Left renal pelvis (tissue), 4 donors: ENCODE measurements around the gene NAA11. TPM values are rescaled to one million over a fixed set of nuclear protein-coding genes. Genes with fewer than 3 reads are reported as not detected.
A peak's percentile ranks its signal among the peaks of the same experiment; 100 is the strongest.

Experiments used
- DNase-seq, 4 donors: peaks; one replicate each; pipeline ENCODE4 v3.0.0-alpha.2; 2013; ENCODE audit warnings: low read depth in 4 of 4, low spot score in 3 of 4
- polyA plus RNA-seq, 4 donors: library from polyadenylated mRNA; unstranded; fragments of 120-200 nt; gene quantifications; one replicate each; pipeline ENCODE4 v1.2.1, GENCODE V29; 2013; ENCODE audit not compliant: insufficient read length in 4 of 4

NAA11 gene
- not detected for polyA plus RNA-seq

DNA sequence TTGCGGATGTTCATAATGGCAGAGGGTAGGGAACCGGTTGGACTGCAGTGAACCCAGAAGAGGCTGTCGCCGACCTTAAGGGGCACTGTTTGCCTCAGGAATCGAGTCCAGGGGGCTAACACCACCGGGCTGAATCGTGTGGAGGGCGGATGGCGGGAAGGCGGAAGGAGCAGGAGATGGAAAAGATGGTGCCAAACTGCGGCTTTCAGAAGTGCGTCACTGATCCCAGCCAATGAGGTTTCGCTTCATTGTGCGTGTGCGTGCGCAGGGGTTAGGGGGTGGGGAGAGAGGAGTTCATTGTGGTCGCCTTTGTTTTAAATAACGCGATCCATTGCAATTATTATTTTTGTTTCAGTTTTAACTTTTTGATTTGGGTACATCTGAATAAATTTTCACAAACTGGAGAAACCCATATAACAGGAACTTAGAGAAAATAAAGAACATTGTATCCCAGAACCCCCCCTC, at the start of gene NAA11:
Gene NAA11 (minus strand): TSS at position 198 of the 465 bp plus-strand sequence. CDS start 184 bp downstream, at position 14.
- no peak for DNase-seq

- no peak for DNase-seq
Measured at GRCh38 chr4:79370026-79370425, 44.2 kb upstream of the NAA11 start.

DNA sequence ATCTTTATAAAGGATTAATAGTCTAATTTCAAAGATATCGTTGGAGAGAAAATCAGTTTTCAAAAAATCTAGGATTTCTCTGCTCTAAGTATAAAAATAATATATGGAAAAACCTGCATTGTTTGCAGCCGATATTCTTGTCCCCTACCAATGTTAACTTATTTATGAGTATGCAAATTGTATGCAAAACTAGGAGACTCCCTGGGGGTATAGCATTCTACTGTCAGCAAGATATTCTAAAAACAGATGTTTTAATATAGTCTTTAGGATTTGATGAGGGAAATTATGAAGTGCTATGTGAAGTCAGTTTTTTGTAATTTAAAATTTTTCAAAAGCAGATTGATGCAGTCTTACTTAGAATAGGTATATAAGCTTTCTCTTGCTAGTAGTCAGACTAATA, 41.2 kb upstream of the NAA11 start:
- no peak for DNase-seq

DNA sequence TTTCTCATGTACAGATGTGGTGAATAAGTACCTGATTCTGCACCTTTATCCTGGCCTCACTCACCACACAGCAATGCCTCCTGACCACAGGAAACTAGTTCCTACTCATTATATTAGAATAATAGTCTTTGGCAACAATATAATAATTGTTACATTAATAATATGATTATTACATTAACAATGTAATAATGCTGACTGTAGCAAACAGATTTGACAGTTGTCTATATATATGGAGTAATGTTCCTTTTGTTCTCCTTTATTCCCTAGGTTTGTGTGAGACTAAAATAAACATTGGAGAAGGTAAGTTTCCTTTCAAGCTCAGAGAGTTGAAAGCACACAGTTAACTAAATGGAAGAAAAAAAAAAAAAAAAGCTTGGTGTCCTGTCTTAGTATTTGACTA, 40.6 kb upstream of the NAA11 start:
- no peak for DNase-seq

DNA sequence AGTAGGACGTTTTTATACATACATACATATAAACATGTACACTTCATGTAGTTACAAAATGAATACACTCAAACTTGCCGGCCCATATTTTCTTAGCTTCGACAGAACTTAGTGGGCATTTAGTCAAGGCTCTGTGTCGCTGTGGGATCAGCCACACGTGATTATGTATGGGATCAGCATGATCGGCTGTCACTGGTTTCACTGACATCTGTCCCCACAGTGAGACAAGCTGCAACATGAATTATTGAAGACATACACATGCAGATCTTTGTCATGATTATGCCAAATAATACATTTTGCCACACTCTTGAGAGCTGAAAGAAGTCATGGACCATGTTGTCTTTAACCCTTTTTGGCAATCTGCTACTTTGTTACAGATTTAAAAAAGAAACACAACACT, 38.2 kb upstream of the NAA11 start:
- DNase-seq: no peak

DNA sequence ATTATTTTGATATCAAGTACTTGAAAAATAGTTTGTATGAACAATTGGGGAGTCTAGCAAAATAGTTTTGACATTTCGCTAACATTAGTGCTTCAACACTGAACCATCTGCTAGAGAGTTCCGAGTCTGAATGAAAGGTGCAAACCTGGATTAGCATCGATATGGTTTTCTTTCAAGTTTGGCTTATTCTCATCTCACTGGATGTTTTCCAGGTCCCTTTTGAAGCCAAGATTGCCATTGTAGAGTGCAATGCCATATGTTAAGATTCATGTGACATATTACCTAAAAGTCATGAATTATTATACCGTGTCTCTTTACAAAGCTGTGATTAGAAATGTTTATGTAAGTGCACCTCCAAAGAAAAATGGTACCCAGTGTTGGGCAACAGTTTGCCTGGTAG, 36.8 kb upstream of the NAA11 start:
- no peak for DNase-seq

DNA sequence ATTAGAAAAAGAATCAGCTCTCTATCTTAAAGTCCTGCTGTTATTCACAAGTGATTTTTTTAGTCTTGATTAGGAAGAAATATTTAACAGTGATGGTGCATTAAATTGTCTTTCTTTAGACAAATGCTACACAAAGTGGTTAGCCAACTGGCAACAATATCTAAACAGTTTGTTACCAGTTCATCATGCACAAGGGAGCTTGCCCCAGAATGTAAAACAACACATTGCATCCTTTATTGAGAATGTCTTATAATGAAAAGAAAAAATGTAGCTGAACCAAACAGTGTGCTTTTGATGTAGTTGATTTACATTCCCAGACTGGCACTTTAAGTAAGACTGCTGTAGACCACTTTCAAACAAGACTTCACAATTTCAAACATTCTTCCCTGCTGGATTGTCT, 34.1 kb upstream of the NAA11 start:
- no peak for DNase-seq

- DNase-seq: no peak
Measured at GRCh38 chr4:79358438-79358837, 32.6 kb upstream of the NAA11 start.

DNA sequence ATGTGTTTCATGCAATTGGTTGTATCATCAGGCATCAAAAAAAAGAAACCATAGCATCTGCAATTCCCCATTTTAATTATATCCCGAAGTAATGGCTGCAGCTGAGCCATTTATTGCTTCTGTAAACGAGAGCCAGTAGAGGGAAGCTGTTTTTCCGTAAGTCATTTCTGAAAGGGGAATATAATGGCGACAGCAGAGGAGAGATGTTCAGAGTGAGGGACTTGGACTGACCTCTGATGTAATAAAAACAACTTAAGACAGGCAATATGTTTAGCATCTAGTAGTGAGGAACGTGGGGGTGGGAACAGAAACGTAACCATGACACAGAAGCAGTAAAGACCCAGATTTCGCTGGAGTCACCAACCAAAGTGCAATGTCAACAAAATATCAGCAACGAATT, 31.5 kb upstream of the NAA11 start:
- no peak for DNase-seq

- DNase-seq: no peak
Measured at GRCh38 chr4:79353075-79353474, 27.2 kb upstream of the NAA11 start.

DNA sequence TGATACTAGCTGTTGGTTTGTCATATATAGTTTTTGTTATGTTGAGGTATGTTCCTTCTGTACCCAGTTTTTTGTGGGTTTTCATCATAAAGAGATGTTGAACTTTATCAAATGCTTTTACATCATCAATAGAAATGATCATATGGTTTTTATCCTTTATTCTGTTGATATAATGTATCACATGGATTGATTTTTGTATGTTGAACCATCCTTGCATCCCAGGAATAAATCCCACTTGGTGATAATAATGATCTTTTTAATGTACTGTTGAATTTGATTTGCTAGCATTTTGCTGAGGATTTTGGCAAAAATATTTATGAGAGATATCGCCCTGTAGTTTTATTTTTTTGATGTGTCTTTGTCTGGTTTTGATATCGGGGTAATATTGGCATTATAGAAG, 22.5 kb upstream of the NAA11 start:
- DNase-seq: no peak

DNA sequence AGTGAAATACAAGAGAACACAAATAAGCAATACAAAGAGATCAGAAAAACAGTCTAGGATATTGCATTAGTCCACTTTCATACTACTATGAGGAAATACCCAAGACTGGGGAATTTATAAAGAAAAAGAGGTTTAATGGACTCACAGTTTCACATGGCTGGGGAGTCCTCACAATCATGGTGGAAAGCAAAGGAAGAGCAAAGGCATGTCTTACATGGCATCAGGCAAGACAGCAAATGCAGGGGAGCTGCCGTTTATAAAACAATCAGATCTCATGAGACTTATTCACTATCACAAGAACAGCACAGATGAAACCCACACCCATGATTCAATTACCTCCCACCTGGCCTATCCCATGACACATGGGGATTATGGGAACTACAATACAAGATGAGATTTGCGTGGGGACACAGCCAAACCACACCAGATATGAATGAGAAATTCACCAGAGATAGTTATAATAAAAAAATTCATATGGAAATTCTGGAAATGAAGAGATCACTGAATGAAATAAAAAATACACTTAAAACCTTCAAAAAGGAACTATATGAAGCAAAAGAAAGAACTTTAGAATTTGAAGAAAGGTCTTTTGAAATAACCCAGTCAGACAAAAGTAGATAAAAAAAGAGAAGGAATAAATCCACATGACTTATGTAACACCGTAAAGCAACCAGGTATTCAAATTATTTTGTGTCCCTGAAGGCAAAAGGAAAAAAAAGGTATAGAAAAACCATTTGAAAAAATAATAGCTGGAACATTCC, 16.2 kb upstream of the NAA11 start:
- no peak for DNase-seq

DNA sequence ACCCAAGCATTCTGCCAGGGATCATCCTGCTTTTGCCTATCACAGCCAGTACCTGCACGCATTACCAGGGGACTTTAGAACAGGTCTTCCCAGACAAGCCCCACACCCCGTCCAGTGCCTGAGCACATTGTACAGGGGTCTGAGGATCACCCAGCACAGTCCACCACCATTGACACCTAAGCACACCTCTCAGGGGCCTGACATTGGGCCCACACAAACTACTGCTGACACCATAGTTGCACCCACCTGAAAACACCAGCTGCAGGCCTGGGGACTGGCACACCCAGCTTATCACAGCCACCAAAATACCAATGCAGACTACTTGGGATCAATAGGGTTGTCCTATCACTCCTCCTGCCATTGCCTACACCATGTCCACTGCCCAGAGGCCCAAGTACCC, 14.7 kb upstream of the NAA11 start:
- no peak for DNase-seq

DNA sequence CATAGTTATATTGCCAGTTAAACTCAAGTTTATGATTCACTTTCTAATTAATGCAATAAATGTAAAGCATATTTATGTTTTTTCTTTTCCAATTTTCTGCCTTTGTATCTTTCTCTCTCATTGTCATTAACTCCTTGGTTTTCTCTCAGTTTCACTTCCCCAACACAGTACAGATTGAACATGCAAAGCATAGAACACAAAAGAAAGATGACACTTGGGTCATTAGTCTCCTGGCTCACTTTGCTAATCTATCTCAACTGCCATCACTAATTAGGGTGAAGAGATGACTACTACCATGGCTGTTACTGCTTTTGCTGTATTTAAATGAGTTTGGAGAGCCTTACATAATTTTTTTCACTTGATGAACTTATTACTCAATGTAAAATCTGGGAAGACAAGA, 12.3 kb upstream of the NAA11 start:
- no peak for DNase-seq

GRCh38 chr4:79334783-79335182, 8.9 kb upstream of the NAA11 start:
- no peak for DNase-seq

DNA sequence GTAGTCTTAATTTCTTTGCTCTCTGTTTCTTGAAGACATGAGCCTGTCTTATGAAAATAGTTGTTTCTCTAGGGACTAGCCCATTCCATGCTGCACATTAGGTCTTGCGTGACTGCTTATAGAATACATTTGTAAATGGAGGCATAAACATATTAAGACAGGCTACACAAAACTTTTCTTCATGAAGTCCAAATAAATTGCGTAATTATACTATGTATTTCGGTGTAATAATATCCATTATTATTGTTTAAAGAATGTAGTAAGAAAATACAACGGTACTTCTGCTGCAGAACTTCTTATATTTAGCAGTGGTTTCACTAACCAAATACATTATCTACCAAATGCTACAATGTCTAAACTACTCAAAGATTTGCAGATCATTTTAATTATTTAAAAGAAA, 8.5 kb upstream of the NAA11 start:
- no peak for DNase-seq

GRCh38 chr4:79331126-79331876, 5.4 kb upstream of the NAA11 start:
- peak in 1 of 4 donors; percentile 6 for DNase-seq

DNA sequence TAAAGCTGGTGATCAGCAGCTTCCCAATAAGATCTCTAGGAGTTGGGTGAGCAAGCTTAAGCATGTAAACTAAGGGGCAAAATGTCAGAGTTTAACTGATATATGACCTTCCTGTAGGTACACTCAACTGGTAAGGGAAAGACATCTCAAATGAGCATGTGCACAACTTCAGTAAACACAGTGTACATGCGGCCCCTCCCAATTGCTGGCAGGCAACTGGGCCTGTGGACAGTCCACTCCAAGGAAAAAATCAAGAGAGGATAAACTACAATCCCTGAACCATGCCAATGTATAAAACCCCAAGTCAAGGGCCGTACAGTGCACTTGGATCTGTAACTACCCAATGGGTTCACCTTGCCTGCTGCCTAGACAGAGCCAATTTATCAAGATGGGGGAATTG, 4.9 kb upstream of the NAA11 start:
- no peak for DNase-seq

GRCh38 chr4:79325436-79325835, 425 bp downstream of the NAA11 start:
- no peak for DNase-seq

- no peak for DNase-seq
Measured at GRCh38 chr4:79319975-79320374, 5.9 kb downstream of the NAA11 start.

DNA sequence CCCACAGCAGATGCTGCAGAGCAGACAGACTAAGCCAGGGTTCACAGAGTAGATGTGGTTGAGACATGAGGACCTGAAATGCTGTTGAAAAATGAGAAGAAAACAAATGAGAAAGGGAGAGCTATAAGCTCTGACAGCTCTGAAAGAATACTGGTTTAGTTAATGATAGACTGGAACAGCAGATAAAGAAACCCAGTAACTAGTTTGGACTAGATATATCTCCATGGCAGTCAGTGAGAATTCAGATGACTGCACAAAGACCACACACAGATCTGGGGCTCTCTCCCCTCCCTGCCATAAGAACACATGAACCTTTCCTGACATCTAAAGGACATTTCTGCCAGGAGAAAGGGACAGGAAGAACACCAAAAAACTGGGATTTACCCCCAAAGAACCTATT, 8.2 kb downstream of the NAA11 start:
- DNase-seq: no peak

DNA sequence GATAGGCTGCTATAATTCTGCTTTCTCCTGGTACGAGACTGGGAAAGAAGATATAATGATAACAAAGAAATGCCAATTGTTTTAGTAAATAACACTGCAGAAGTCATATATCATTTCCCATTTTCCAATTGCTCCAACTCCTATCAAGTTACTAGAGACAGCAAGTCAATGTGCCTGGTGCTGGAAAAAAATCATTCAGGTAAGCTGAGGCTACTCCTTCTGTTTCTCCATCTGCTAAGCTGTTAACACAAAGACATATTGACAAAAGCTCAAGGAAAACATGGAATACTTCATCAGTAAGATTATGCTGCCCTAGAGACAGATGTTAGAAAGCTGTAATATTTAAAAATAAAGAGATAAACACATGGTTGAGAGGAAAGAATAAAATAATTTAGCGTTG, 10.0 kb downstream of the NAA11 start:
- no peak for DNase-seq
